Mucosa of rectum (tissue), 2 donors: ENCODE measurements around the gene TGM1.

ENCODE experiments used
- H3K27ac ChIP-seq, 2 donors: one replicate each; pipeline ENCODE4 v1.7.0; 2013; ENCODE audit warnings: inconsistent platforms in 2 of 2, low read depth in 2 of 2, low read length in 2 of 2
- H3K27me3 ChIP-seq, 2 donors: one replicate each; pipeline ENCODE4 v1.7.0; 2013; ENCODE audit warnings: low read length in 2 of 2; ENCODE audit not compliant: control insufficient read depth in 2 of 2, insufficient read depth in 2 of 2
- H3K36me3 ChIP-seq, 2 donors: one replicate each; pipeline ENCODE4 v1.7.0; 2013; ENCODE audit warnings: low read length in 2 of 2; ENCODE audit not compliant: control insufficient read depth in 2 of 2, insufficient read depth in 2 of 2
- H3K4me1 ChIP-seq, 2 donors: one replicate each; pipeline ENCODE4 v1.7.0; 2013; ENCODE audit warnings: low read length in 2 of 2, mild to moderate bottlenecking in 1 of 2; ENCODE audit not compliant: control insufficient read depth in 2 of 2, insufficient read depth in 2 of 2
- H3K4me3 ChIP-seq, 2 donors: one replicate each; pipeline ENCODE4 v1.7.0; 2013; ENCODE audit warnings: low read length in 2 of 2
- H3K9ac ChIP-seq, 2 donors: one replicate each; pipeline ENCODE4 v1.7.0; 2013; ENCODE audit warnings: low read length in 2 of 2, low read depth in 1 of 2, mild to moderate bottlenecking in 1 of 2
- H3K9me3 ChIP-seq, 2 donors: one replicate each; pipeline ENCODE4 v1.7.0; 2013; ENCODE audit warnings: low read length in 2 of 2; ENCODE audit not compliant: control insufficient read depth in 2 of 2
- donor health status: healthy.
- donor health status: Normal muscosa, but diverticular disease.

Gene TGM1

GRCh38 chr14:24261256-24261968 lies 1.6 kb downstream of the TGM1 start:
- H3K9me3 ChIP-seq: no peaks in the 10 kb centered on the region
- H3K27me3 ChIP-seq: no peaks in the 10 kb centered on the region
- peaks cover 10 to 12% of the 10 kb centered on the region in 2 donors for H3K36me3 ChIP-seq
- H3K27ac ChIP-seq: no peak overlapping the region
- H3K4me3 ChIP-seq: no peak overlapping the region
- no peaks in the 10 kb centered on the region for H3K4me1 ChIP-seq
- no peak overlapping the region for H3K9ac ChIP-seq

DNA sequence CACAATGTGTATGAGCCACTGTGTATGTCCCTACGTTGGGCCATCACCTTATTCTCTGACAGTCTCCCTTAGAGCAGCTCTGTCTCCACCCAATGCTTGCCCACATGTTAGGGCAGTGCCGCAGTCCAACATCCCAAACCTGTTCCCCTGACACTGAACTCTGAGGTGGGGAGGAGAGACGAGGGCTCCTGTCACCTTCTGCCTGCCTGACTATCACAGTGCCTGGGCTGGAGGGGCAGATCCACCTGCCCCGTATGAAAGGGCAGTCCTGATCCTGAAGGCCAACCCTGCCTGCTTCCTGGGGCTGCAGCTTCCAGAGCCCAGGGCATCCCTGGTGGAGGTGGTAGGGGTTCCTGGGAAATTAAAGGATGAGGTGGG lies 2.2 kb downstream of the TGM1 start:
- no peak overlapping the region for H3K4me3 ChIP-seq
- H3K4me1 ChIP-seq: no peaks in the 10 kb centered on the region
- no peaks in the 10 kb centered on the region for H3K27me3 ChIP-seq
- no peak overlapping the region for H3K27ac ChIP-seq
- H3K9ac ChIP-seq: no peak overlapping the region
- H3K36me3 ChIP-seq: peaks cover 3 to 7% of the 10 kb centered on the region in 2 donors
- H3K9me3 ChIP-seq: no peaks in the 10 kb centered on the region

- no peaks in the 10 kb centered on the region for H3K4me1 ChIP-seq
- no peaks in the 10 kb centered on the region for H3K9me3 ChIP-seq
- no peak overlapping the region for H3K4me3 ChIP-seq
- no peaks in the 10 kb centered on the region for H3K27me3 ChIP-seq
- peaks cover 0 to 5% of the 10 kb centered on the region in 2 donors for H3K36me3 ChIP-seq
- H3K9ac ChIP-seq: no peak overlapping the region
- no peak overlapping the region for H3K27ac ChIP-seq
Observed at GRCh38 chr14:24260026-24260779, 2.8 kb downstream of the TGM1 start.

GRCh38 chr14:24259282-24260025 lies 3.5 kb downstream of the TGM1 start:
- no peak overlapping the region for H3K4me3 ChIP-seq
- H3K4me1 ChIP-seq: no peaks in the 10 kb centered on the region
- peaks cover 0 to 1% of the 10 kb centered on the region in 2 donors for H3K36me3 ChIP-seq
- no peak overlapping the region for H3K9ac ChIP-seq
- H3K9me3 ChIP-seq: no peaks in the 10 kb centered on the region
- H3K27ac ChIP-seq: no peak overlapping the region
- H3K27me3 ChIP-seq: no peaks in the 10 kb centered on the region

GRCh38 chr14:24258548-24259265 lies 4.3 kb downstream of the TGM1 start:
- Histone ChIP-seq H3K36me3 (peaks cover 0 to 5% of the 10 kb centered on the region in 2 donors), H3K27ac (no peak overlapping the region), H3K9me3 (no peaks in the 10 kb centered on the region), H3K4me1 (no peaks in the 10 kb centered on the region), H3K27me3 (no peaks in the 10 kb centered on the region), H3K9ac (no peak overlapping the region), H3K4me3 (no peak overlapping the region)

GRCh38 chr14:24258119-24258518 lies 4.9 kb downstream of the TGM1 start:
- Histone ChIP-seq H3K4me1 (no peaks in the 10 kb centered on the region), H3K36me3 (peaks cover 0 to 5% of the 10 kb centered on the region in 2 donors), H3K27me3 (no peaks in the 10 kb centered on the region), H3K27ac (no peak overlapping the region), H3K4me3 (no peak overlapping the region), H3K9me3 (no peaks in the 10 kb centered on the region), H3K9ac (no peak overlapping the region)

DNA sequence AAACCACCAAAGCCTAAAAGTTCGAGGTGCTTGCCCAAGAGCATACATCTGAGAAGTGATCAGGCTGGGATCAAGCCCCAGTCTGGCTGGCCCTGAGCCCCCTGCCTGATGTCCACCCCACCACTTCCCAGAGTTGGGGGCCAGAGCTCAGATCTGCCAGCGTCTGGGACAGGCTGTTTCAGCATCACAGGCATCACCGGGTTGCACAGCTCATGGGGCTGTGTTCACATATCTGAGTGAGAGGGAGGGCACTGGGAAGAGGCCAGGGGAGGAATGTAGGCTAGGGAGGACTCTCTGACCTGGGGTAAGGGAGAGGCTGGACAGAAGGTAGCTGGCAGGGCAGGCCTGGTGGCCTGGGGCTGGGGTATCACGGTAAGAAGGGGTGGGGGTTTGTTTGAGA lies 6.0 kb downstream of the TGM1 start:
- Histone ChIP-seq H3K36me3 (peaks cover 0 to 5% of the 10 kb centered on the region in 2 donors), H3K9ac (no peak overlapping the region), H3K27ac (no peak overlapping the region), H3K4me1 (no peaks in the 10 kb centered on the region), H3K9me3 (no peaks in the 10 kb centered on the region), H3K4me3 (no peak overlapping the region), H3K27me3 (no peaks in the 10 kb centered on the region)

GRCh38 chr14:24255931-24256711 lies 6.9 kb downstream of the TGM1 start:
- Histone ChIP-seq H3K27ac (no peak overlapping the region), H3K9me3 (no peaks in the 10 kb centered on the region), H3K36me3 (peaks cover 0 to 5% of the 10 kb centered on the region in 2 donors), H3K9ac (no peak overlapping the region), H3K4me1 (no peaks in the 10 kb centered on the region), H3K4me3 (no peak overlapping the region), H3K27me3 (no peaks in the 10 kb centered on the region)

GRCh38 chr14:24255438-24255837 lies 7.5 kb downstream of the TGM1 start:
- H3K4me1 ChIP-seq: no peaks in the 10 kb centered on the region
- H3K9me3 ChIP-seq: no peaks in the 10 kb centered on the region
- no peak overlapping the region for H3K27ac ChIP-seq
- H3K4me3 ChIP-seq: no peak overlapping the region
- no peak overlapping the region for H3K9ac ChIP-seq
- peaks cover 0 to 5% of the 10 kb centered on the region in 2 donors for H3K36me3 ChIP-seq
- no peaks in the 10 kb centered on the region for H3K27me3 ChIP-seq
